ENCODE data around the gene PFN4.

PFN4 gene

DNA sequence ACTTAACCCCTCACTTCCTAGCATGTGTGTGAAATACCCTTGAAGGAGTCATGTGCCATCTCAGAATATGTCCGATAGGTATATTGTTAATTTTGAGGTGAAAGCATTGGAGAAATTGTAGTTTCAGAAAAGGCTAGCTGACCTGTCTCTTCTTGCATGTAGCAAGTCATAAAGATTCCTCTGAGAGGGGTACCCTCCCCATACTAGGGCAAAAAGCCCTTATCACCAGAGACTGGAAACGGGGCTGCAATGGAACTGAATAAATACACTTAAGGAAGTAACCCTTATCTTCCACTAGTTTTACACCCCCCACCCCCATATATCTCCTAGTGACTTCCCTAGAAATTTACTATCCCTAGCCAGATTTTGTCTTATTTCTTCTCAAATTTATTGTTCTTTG, 45.3 kb downstream of the PFN4 start:
- DNase-seq (ENCODE audit: low read depth in 2 of 2): no peak

DNA sequence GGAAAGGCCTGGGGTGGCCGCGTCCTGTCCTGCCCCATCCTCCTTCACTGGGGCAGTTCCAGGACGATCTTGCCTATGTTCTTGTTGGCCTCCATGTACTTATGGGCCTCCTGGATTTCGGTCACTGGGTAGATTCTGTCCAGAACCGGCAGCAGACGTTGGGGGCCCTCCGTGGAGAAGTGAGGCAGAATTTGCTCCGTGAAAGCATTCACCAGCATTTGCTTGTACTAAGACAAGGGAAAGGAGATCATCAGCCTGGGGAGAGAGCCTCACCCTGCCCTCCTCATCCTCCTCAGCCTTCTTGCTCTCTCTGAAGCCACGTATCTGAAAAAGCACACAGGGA, 45.6 kb downstream of the PFN4 start:
- DNase-seq (ENCODE audit: low read depth in 2 of 2): no peak

- no peak for DNase-seq (ENCODE audit: low read depth in 2 of 2)
Observed at GRCh38 chr2:24076849-24077534, 46.1 kb downstream of the PFN4 start.

DNA sequence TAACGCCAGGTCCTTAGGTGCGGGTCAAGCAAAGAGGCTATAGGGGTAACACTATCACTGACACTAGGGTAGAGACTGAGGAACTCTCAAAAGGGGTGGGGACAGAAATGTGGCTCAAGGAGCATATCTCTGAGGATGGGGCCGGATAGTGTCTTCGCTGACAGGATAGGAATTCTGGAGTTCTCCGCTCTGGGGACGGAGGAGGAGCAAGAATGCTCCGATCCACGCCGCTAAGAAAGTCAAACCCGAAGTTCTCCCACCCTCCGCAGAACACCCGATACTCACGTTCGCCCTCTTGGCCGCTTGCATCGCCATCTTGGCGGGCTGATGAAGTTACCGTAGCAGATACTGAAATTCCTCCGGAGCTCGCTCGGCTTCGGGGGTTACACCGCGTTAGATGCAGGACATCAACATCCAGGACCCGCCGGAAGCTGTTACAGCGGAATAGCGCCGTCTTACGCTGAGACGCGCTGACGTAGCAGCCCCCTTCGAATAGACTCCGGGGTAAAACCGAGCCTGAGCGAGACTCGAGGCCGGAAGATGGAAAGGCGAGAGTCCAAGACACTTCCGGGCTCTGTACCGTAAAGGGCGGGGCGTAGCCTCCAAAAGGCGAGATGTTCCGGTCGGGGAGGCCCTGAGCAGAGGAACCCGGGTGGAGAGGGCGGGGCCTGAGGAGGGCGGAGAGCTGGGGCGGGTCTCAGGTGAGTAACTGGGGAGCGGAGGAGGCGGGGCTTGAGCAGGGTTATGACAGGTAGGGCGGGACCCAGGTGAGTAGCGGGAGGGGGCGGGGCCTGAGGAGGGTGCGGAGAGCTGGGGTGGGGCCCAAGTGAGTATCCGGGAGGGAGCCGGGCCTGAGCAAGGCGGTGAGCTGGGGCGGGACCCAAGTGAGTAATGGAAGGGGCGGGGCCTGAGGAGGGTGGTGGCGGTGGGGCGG, 47.0 kb downstream of the PFN4 start, which contains the start of gene SF3B6:
SF3B6 (minus strand) TSS at position 412 of the 934 bp plus-strand sequence; CDS start at position 315, 97 bp downstream.
- peak; percentile 94 to 95 for DNase-seq (ENCODE audit: low read depth in 2 of 2)

- no peak for DNase-seq (ENCODE audit: low read depth in 2 of 2)
Observed at GRCh38 chr2:24075259-24075658, 47.9 kb downstream of the PFN4 start.

DNA sequence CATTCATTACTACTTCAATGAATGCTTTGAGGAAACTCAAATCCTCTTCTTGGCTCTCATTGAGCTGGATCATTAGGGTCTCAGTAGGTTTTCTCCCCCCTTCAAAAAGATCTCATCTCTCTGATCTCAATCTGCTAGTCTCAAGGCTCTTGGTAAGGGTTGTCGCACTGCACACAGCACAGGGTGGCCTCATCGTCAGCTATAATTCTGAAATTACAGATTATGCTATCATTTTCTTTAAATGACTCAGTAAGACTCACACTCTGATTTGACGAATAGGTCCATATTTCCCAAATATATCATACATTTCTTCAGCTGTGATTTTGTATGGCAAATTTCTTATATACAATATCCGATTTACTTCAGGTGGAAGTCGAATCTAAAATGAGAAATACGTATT, 49.3 kb downstream of the PFN4 start:
- no peak for DNase-seq (ENCODE audit: low read depth in 2 of 2)

GRCh38 chr2:24072259-24072658, 50.9 kb downstream of the PFN4 start:
- DNase-seq (ENCODE audit: low read depth in 2 of 2): no peak

DNA sequence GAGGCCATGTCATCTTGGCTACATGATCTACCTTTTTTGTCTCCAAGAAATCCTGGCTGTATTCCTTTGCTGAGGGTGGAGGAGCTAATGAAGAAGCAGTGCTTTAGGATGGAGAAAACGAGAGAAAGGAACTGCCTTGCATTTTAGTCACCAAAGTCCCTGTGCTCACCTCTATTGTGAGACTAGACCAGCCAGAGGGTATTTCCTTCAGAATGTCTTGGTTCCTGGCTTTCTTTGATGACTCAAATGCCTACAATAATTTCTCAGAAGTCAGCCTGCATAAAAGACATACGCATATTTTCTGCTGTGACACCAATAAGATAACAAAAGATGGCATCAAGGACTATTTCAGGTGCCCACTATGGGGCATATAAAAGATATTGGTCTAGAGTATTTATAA, 57.8 kb downstream of the PFN4 start:
- no peak for DNase-seq (ENCODE audit: low read depth in 2 of 2)

Measured in fibroblast of skin of left biceps (primary cell).